Tibial nerve (tissue), 3 donors: ENCODE data around the gene CDYL.

Source experiments
- CTCF ChIP-seq, 5 experiments: fragments of 200-600 bp in 3 of 5; fragments of 450-650 bp in 2 of 5; sonication (generic) in 3 of 5; IDR thresholded peaks; one replicate each; pipeline ENCODE4 v1.5.1; 2016 to 2019; ENCODE audit warnings: antibody characterized with exemption in 5 of 5, mild to moderate bottlenecking in 3 of 5, moderate library complexity in 2 of 5
- POLR2A ChIP-seq, 2 donors: fragments of 450-650 bp; IDR thresholded peaks; one replicate each; pipeline ENCODE4 v1.6.1; 2017; ENCODE audit warnings: antibody characterized with exemption in 2 of 2, mild to moderate bottlenecking in 2 of 2, moderate library complexity in 2 of 2

- no peak for TF ChIP-seq POLR2A (IDR thresholded peaks at IDR 0.05)
- TF ChIP-seq CTCF (IDR thresholded peaks at IDR 0.05), result no peak
Observed at GRCh38 chr6:4935975-4936680, 159.9 kb downstream of the CDYL start.
